ENCODE measurements around the gene CCNE1.
A peak's percentile ranks its signal among the peaks of the same experiment; 100 is the strongest.

CCNE1 gene

GRCh38 chr19:29849208-29849607, 37.4 kb downstream of the CCNE1 start:
- no peak for DNase-seq

DNA sequence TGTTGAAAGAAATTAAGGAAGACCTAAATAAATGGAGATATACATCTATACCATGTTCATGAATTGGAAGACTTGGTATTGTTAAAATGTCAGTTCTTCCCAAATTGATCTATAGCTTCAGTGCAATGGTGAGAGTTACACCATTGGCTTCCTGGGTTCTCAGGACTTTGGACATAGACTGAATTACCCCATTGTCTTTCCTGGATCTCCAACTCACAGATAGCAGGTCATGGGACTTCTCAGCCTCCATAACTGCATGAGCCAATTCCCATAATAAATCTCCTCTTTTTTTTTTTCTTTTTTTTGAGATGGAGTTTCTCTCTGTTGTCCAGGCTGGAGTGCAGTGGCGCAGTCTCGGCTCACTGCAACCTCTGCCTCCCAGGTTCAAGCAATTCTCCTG, 38.7 kb downstream of the CCNE1 start:
- DNase-seq = no peak

GRCh38 chr19:29851769-29852521, 40.2 kb downstream of the CCNE1 start:
- DNase-seq = no peak

GRCh38 chr19:29854033-29854432, 42.2 kb downstream of the CCNE1 start:
- no peak for DNase-seq

- DNase-seq = no peak
Observed at GRCh38 chr19:29855087-29855486, 43.3 kb downstream of the CCNE1 start.

DNA sequence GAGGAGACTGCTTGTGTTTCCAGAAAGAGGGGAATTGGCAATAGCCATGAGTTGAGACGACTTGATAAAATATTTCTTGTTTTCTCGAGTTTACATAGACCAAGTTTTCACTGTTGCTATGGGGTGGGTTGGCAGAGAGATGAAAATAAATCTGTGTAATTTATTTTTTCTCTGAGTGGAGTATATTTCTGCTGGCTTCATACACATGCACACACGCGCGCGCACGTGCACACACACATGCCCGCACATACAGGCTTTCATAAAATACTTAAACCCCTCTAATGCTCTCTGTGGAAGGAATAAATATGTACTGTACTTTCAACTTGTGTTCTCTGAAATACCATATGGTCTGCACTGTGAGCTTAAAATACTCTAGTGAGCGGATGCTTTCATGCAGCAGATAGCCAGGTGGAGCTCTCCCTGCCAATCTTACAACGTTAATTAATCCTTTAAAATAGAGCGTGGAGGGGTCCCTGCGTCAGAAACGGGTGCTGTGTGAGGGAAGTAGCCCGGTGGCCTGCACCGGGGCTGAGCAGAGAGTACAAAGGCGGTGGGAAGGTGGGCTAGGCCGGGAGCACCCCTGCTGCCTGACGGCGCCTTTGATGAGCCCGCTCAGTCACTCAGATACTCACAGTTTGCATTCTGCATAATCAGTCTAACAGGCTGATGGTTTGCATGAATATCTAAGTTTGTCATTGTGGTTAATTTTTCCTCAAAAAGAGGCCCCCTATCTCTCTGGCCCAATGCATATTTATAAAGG, 44.1 kb downstream of the CCNE1 start:
- DNase-seq = no peak

DNA sequence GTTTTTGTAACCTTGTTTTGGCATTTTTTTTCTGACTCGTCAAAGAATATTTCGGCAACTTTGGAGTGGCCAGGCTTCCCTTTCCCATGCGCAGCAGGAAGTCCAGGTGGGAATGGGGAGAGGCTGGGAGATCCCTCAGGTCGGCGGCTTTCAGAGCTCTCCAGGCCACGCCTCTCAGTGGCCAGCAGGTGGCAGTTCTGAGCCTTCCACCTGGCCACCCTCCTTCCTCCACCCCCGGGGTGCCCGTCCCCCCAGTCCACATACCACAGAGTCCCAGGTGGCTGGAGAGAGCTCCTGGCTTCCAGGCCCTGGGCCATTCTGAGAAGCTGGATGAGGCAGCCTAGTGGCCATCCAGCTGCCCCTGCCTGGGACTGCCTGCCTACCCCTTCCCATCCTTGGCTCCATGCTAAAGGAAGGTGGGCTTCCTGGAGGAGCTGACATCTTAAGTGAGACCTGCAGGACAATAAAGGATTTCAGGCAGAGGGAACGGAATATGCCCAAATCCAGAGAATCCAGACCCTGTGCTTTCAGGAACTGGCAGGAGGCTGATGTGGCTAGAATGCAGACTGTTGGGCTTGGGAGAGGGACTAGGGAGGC, 46.3 kb downstream of the CCNE1 start:
- peak; percentile 35 for DNase-seq

DNA sequence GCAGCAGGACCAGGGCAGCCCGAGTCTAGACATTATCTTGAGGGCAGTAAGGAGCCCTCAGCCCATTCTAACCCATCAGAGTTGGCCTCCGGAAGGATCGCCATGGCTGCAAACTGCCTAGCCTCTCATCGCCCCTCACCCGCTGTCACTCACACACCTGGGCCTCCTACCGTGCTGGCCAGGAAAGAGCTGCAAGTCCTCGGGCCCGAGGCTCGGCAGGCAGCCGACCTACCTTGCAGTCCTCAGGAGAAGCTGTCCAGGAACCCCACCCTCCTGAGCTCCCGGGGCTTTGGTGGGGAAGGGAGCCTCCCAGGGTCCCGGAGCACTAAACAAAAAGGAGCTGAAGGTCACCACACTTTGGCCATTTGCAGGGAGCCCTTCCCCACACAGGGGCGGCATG, 46.8 kb downstream of the CCNE1 start:
- no peak for DNase-seq

GRCh38 chr19:29860492-29860891, 48.7 kb downstream of the CCNE1 start:
- no peak for DNase-seq

DNA sequence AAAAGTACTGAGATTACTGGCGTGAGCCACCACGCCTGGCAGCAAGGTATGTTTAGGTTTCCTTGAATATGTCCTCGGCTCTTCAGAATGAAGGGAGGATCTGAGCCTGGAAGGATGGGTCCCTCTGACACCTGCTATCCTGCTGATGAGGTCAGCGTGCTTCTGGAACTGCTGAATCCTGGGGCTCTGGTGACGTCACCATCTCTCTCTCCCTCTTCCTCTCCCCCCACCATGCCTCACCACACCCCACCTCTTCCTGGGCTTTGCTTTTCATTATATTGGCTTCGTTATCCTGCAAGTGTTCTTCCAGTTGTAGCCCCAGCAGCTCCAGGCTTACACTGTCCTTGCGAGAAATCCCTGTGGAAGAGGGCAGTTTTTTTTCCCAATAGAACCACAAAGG, 49.8 kb downstream of the CCNE1 start:
- no peak for DNase-seq

- DNase-seq = no peak
Observed at GRCh38 chr19:29866011-29866410, 54.2 kb downstream of the CCNE1 start.

DNA sequence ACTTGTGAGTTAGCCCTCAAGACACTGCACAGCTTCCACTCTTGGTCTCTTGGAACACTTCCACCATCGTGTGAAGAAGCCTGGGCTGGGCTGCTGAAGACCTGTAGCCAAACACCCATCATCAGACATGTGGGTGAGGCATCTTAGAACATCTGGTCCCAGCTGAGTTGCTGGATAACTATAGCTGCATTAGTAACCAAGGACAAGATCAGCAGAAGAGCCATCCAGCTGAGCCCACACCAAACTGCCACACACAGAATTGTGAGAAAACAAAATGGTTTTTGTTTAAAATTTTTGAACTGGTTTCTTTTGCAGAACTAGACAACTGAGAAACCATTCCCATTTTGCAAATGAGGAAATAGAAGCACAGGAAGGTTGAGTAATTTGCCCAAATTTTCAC, 56.2 kb downstream of the CCNE1 start:
- no peak for DNase-seq

GRCh38 chr19:29871143-29871542, 59.4 kb downstream of the CCNE1 start:
- DNase-seq = no peak

GRCh38 chr19:29872224-29872731, 60.5 kb downstream of the CCNE1 start:
- no peak for DNase-seq

GRCh38 chr19:29873024-29873800, 61.4 kb downstream of the CCNE1 start:
- DNase-seq = peak; percentile 68

Data from stimulated activated CD4-positive, alpha-beta T cell treated with anti-CD3 and anti-CD28 coated beads, Interleukin-4, amount 100 ng/mL, for 24 hours (primary cell).